ENCODE measurements around the gene OR5T1. TPM values are rescaled to one million over a fixed set of nuclear protein-coding genes. Genes with fewer than 3 reads are reported as not detected.

OR5T1 gene
- total RNA-seq (2014; rRNA removed; shearing (Covaris generic)), result not detected in 2 replicates

DNA sequence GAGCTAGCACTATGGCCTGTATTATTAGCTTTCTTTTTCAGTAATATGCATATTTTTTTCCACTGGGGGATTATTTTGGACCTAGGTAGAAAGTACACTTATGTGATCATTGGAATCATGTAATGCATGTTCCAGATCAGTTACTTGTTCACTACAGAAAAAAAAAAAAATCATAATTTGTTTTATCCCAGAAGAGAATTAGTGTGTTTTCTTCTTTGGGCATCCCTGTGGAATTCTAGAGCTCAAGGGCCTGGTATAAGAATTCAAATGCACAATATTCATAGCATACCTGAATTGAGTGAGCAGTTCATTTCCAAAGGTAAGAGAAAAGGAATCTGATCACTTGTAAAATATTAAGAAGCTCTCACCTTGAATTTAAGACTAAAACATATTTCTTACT is at the start of gene OR5T1:
OR5T1 (plus strand) TSS at position 301 of the 400 bp plus-strand sequence. CDS start 1,485 bp downstream, outside the sequence.
- DNase-seq (ENCODE audit: low spot score), result no peak

DNA sequence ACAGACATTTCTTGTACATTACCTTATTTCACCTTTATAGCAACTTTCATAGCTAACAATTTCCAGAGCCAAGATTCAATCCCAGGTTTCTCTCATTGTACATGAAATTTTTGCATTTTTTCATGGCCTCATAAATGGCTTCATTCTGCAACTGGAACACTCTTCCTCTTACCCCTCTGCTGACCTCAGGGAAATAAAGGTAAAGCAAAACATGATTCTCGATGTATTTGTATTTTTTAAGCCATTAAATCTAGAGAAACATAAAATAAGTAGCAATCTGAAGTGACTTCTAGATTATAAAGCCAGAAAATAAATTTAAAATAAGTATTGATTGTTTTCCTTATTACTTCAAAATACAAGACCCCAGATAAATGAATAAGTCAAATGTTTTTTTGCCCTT is 39.8 kb upstream of the OR5T1 start, which contains the start of gene OR5T2:
OR5T2 (minus strand) TSS at position 101 of the 400 bp plus-strand sequence. CDS start 1,193 bp downstream, outside the sequence.
- no peak for DNase-seq (ENCODE audit: low spot score)

DNA sequence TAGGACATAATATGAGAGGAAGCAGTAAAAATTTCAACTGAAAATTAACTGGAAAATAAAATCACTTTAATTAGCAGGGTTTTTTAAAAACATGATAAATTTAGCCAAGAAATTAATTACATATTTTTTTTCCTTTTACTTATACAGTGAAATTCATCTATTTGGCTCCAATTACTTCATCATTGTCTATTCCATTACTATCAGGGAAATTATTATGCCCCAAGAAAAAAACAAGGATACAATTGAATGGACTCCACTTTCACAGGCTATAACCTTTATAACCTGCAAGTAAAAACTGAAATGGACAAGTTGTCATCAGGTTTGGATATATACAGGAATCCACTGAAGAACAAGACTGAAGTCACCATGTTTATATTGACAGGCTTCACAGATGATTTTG is 22.0 kb upstream of the OR5T1 start, which contains the start of gene OR5T3:
OR5T3 (plus strand) TSS at position 301 of the 400 bp plus-strand sequence; CDS start at position 301, 0 bp downstream.
- no peak for DNase-seq (ENCODE audit: low spot score)

- DNase-seq (ENCODE audit: low spot score), result no peak
Measured at GRCh38 chr11:56271092-56271491, 2.9 kb upstream of the OR5T1 start.

- no peak for DNase-seq (ENCODE audit: low spot score)
Measured at GRCh38 chr11:56292154-56292553, 18.2 kb downstream of the OR5T1 start, which contains the start of gene OR8H1. Gene OR8H1 (minus strand): TSS chr11:56292254. CDS start chr11:56291062, 1,192 bp downstream.

DNA sequence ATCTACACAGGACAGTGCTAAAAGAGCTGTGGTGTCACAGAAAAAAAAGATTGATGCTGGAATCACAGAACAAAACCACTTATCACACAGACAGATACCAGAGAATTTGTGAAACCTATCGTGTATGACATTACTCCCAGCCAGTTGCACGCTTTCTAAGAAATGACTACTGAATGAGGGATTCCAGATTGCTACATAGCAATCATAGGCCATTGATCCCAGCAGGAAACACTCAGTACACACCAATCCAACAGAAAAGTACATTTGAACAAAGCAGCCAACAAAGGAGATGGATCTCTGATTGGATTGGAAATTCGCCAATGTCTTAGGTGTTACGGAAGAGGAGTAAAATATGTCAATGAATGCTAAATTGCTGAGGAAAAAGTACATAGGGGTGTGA is 22.9 kb downstream of the OR5T1 start:
- no peak for DNase-seq (ENCODE audit: low spot score)

GRCh38 chr11:56307836-56308235 is 33.9 kb downstream of the OR5T1 start:
- DNase-seq (ENCODE audit: low spot score), result no peak

DNA sequence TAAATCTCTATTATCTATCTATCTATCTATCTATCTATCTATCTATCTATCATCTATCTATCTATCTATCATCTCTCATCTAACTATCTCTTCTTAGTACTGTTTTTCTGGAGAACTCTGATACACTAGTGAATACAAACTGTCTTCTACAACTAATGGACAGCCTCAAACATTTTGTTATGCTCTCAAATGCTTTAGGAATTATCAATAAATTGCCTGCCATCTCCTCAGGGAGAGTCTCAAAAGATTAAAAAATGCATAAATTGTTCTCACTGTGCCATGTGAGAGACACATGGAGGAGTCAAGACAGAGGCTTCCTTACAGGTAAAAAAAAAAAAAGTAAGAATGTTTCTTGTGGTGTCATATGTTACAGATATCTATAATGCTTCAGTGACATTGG is 40.9 kb downstream of the OR5T1 start, which contains the start of gene OR8K3:
OR8K3 (plus strand) TSS at position 301 of the 400 bp plus-strand sequence. CDS start 3,163 bp downstream, outside the sequence.
- DNase-seq (ENCODE audit: low spot score), result no peak

Other genes with a start within 250 kb of the OR5T1 start
- not detected in 2 replicates for gene OR5AS1, start 246.5 kb upstream of the OR5T1 start, total RNA-seq (2014; rRNA removed; shearing (Covaris generic))
- gene OR8I2, start 180.8 kb upstream of the OR5T1 start, total RNA-seq (2014; rRNA removed; shearing (Covaris generic)), result not detected in 2 replicates
- gene OR8H2, start 170.5 kb upstream of the OR5T1 start, total RNA-seq (2014; rRNA removed; shearing (Covaris generic)), result not detected in 2 replicates
- gene OR8H3, start 151.8 kb upstream of the OR5T1 start, total RNA-seq (2014; rRNA removed; shearing (Covaris generic)), result not detected in 2 replicates
- gene OR8J3, start 134.0 kb upstream of the OR5T1 start, total RNA-seq (2014; rRNA removed; shearing (Covaris generic)), result not detected in 2 replicates
- gene OR8K5, start 113.8 kb upstream of the OR5T1 start, total RNA-seq (2014; rRNA removed; shearing (Covaris generic)), result not detected in 2 replicates
- gene OR5J2, start 97.5 kb upstream of the OR5T1 start, total RNA-seq (2014; rRNA removed; shearing (Covaris generic)), result not detected in 2 replicates
- gene OR5T2, start 39.9 kb upstream of the OR5T1 start, total RNA-seq (2014; rRNA removed; shearing (Covaris generic)), result not detected in 2 replicates
- not detected in 2 replicates for gene OR5T3, start 21.9 kb upstream of the OR5T1 start, total RNA-seq (2014; rRNA removed; shearing (Covaris generic))
- gene OR8H1, start 18.1 kb downstream of the OR5T1 start, total RNA-seq (2014; rRNA removed; shearing (Covaris generic)), result not detected in 2 replicates
- gene OR8K3, start 41.0 kb downstream of the OR5T1 start, total RNA-seq (2014; rRNA removed; shearing (Covaris generic)), result not detected in 2 replicates
- not detected in 2 replicates for gene OR8K1, start 71.9 kb downstream of the OR5T1 start, total RNA-seq (2014; rRNA removed; shearing (Covaris generic))
- gene OR8J1, start 80.1 kb downstream of the OR5T1 start, total RNA-seq (2014; rRNA removed; shearing (Covaris generic)), result not detected in 2 replicates
- not detected in 2 replicates for gene OR8U1, start 101.5 kb downstream of the OR5T1 start, total RNA-seq (2014; rRNA removed; shearing (Covaris generic))
- gene OR5AL1, start 138.5 kb downstream of the OR5T1 start, total RNA-seq (2014; rRNA removed; shearing (Covaris generic)), result not detected in 2 replicates
- not detected in 2 replicates for gene OR5M3, start 199.2 kb downstream of the OR5T1 start, total RNA-seq (2014; rRNA removed; shearing (Covaris generic))
- not detected in 2 replicates for gene OR5M8, start 217.2 kb downstream of the OR5T1 start, total RNA-seq (2014; rRNA removed; shearing (Covaris generic))